Neural progenitor cell (in vitro differentiated cells): Measurements from ENCODE around the gene PLA2G2F.

Experiments used
- EZH2 ChIP-seq: fragments of 200-600 bp; sonication (generic); IDR thresholded peaks from 2 replicates; pipeline ENCODE4 v1.6.1; 2017; ENCODE audit warnings: antibody characterized with exemption, mild to moderate bottlenecking, moderate library complexity
- EZH2phosphoT487 ChIP-seq: fragments of 200-600 bp; sonication (generic); IDR thresholded peaks from 2 replicates; pipeline ENCODE4 v1.6.1; 2017; ENCODE audit warnings: antibody characterized with exemption
- TF ChIP-seq, protein P1 (sequence below): fragments of 200-600 bp; sonication (generic); IDR thresholded peaks from 2 replicates; pipeline ENCODE4 v1.5.1; 2017; ENCODE audit warnings: antibody characterized with exemption, mild to moderate bottlenecking

DNA sequence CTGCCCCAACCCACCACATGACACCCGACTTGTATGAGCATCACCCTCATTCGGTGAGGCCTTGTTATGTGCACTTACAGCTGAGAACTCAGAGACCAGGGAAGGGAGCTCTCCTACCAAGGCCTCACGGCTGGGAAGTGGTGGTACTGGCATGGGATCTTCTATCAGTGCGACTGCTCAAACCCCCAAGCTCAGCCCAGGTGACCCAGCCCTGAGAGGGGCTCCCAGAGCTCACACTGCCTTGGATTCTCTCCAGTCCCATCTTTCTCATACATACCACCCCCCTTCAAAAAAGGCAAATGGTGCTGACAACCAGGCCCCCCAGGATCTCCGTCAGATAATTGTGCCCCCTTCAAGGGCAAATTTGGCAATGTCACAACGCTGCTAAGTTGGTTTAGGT, 777 bp upstream of the PLA2G2F start:
- no peak for TF ChIP-seq EZH2phosphoT487
- TF ChIP-seq, protein P1, sequence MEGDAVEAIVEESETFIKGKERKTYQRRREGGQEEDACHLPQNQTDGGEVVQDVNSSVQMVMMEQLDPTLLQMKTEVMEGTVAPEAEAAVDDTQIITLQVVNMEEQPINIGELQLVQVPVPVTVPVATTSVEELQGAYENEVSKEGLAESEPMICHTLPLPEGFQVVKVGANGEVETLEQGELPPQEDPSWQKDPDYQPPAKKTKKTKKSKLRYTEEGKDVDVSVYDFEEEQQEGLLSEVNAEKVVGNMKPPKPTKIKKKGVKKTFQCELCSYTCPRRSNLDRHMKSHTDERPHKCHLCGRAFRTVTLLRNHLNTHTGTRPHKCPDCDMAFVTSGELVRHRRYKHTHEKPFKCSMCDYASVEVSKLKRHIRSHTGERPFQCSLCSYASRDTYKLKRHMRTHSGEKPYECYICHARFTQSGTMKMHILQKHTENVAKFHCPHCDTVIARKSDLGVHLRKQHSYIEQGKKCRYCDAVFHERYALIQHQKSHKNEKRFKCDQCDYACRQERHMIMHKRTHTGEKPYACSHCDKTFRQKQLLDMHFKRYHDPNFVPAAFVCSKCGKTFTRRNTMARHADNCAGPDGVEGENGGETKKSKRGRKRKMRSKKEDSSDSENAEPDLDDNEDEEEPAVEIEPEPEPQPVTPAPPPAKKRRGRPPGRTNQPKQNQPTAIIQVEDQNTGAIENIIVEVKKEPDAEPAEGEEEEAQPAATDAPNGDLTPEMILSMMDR, result no peak
- no peak for TF ChIP-seq EZH2
